NB4 (cell line): ENCODE data around the gene GMDS.

Experiments used
- MYC ChIP-seq: IDR thresholded peaks from 2 replicates; pipeline ENCODE4 v1.6.1; 2011; ENCODE audit warnings: low read depth, low read length
- POLR2A ChIP-seq: IDR thresholded peaks from 2 replicates; pipeline ENCODE4 v1.6.1; 2011; ENCODE audit warnings: mild to moderate bottlenecking; ENCODE audit not compliant: insufficient read length; ENCODE audit errors: extremely low read depth

DNA sequence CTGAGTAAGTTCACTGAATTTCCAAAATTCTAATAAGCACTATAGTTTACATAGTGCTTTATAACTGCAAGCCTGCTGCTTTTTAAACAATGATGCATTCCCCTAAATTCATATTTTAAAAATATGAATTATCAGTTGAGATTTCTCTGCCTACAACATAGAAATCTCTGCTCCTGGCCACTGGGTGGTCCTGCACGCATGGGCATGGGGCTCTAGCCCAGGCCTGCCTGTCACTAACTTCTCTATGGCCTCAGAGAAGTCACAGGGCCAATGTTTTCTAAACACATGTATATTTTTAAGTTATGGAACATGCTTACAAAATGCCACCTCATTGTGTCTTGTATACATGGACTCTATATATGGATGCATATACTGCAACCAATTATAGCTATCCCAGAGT, 424.7 kb downstream of the GMDS start:
- TF ChIP-seq POLR2A = no peak
- TF ChIP-seq MYC = no peak
